NB4 (cell line): ENCODE data around the gene OXA1L.

Source experiments
- CTCF ChIP-seq: IDR thresholded peaks from one replicate; pipeline ENCODE4 v1.5.1; 2012; ENCODE audit warnings: low read depth, low read length
- MAX ChIP-seq: IDR thresholded peaks from 2 replicates; pipeline ENCODE4 v1.6.1; 2011; ENCODE audit warnings: low read depth, low read length
- POLR2A ChIP-seq: IDR thresholded peaks from 2 replicates; pipeline ENCODE4 v1.6.1; 2011; ENCODE audit warnings: mild to moderate bottlenecking; ENCODE audit not compliant: insufficient read length; ENCODE audit errors: extremely low read depth

GRCh38 chr14:22800346-22800745, 33.9 kb downstream of the OXA1L start:
- TF ChIP-seq CTCF: no peak
- no peak for TF ChIP-seq POLR2A
- TF ChIP-seq MAX: no peak
